ENCODE data around the gene ZCCHC24.

The ZCCHC24 gene

DNA sequence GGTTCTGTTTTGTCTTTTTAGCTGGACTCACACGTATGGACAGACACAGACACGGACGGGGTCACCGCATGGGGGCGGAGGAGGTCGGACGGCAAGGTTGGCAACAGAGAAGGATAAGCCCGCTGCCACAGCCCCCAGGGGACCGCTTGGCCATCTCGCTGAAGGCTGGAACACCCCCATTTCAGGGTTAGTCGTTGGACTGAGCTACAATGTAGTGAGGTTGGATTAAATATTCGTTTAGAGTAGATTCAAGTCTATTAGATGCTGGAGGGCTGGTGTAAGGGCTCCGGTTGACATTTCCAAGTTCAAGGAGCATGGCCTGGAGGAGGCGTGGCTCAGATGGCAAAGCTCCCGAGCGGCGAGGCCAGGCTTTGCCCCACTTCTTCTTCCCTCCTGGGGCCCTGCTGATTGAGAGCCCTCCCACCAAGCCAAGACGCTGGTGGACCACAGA is 62.9 kb downstream of the ZCCHC24 start:
- DNase-seq (ENCODE audit: low spot score), result no peak

DNA sequence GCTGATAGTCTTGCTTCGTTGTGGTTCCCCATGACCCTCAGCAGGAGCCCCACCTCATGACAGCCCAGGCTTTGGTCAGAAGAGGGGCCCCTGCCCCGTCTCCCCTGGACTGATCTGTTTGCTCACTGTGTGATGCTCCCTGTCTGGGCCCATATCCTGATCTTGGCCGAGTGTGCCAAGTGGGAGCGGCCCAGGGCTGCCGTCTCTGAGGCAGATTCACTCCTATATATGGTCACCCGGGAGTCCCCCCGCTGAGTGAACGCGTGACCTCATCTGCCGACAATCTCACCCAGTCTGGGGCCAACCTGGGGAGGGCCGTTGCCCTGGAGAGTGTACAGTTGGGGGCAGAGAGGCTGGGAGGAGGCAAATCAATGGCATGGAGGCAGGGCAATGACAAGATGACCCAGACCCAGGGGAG is 63.6 kb downstream of the ZCCHC24 start:
- DNase-seq (ENCODE audit: low spot score), result peak; percentile 91

DNA sequence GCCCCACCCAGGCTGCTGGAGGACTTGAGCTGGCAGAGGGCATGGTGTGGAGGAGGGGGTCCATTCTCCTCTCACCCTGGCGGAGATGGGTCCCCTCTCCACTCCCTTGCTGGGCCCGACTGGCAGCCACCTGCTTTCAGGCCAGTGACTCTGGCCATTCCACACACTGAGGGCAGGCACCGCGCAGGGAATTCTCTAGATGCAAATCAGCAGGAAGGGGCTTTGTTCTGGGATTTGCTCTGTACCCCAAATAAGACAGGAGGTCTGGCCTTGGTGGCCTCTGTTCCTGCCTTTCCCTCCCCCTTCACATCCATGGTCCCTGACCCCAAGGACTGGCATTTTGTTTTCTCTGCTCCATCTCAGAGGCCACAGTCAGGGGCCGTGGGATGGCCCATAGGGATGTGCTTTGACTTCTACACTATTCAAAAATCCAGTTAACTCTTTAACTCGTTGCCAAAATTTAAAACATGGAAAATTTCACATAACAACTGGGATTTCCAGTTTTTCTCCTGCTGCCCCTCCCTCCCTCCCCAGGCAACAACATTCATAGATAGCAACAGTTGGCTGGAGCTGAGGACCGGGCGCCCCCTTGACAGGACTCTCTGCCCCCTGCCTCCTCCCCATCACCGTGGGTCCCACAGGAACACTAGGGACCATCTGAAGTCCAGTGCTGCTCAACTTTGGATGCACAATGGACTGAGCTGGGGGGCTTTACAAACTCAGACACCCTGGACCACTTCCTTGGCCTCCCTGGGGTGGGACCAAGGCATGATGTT is 64.3 kb downstream of the ZCCHC24 start:
- no peak for DNase-seq (ENCODE audit: low spot score)

DNA sequence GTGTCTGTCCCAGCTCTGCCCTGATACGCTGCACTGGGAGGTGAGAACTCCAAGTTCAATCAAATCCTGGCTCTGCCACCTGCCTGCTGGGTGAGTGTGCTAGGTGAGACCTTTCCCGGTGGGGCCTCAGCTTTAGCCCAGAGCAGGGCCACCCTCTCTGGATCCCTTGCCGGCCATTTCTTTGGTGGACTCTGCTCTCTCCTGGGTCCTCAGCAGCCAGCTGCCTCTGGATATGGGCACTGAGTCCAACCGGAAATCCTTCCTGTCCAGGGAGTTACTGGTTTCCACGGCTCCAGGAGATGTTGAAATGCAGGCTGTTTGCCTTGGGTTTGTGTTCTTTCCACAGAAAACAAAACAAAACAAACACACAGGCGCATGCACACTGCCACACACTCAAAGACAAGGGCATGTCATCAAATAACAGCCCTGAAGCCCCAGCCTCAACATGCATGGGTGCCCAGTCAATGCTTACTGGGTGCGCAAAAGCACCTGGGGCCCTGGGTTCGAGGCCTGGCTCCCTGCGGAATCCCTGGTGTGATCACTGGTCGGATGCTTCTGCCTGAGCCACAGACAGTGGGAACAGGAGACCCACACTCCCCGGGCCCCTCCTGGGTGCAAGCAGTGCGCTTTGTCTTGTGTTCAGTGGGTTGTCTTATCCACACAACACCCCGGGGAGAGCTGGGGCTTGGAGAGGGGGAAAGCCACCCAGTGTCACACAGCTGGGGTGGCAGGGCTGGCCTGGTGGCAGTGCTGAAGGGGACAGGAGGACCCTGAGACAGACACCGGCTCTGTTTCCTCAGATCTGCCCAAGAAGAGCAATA is 65.1 kb downstream of the ZCCHC24 start:
- DNase-seq (ENCODE audit: low spot score), result peak; percentile 81

DNA sequence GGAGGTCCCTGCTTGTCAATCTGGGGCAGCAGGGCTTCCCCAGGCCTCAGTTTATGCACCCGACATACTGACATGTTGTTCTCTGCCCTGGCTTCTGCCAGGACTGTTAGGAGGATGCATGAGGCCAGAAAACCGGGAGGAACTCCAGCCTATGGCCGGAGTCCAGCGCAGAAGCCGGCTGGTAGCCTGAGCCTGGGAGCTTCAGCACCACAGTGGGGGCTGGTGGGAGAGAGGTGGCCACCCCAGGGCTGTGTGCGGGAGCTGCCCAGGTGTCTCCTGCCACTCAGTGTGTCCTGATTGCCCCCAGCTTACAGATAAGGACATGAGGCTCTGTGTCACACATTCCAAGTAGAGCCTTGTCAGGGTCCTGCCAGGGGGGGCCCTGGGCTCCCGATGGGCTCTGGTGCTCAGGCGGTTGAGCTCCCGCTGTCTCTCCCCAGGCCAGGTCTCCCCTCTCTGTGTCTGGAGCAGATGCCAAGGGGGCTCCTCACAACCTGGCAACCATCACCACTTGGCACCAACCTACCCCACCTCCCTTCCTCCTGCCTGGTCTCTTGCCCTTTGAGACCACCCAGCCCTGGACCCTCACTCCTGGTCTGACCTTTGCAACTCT is 65.8 kb downstream of the ZCCHC24 start:
- peak; percentile 42 for DNase-seq (ENCODE audit: low spot score)

DNA sequence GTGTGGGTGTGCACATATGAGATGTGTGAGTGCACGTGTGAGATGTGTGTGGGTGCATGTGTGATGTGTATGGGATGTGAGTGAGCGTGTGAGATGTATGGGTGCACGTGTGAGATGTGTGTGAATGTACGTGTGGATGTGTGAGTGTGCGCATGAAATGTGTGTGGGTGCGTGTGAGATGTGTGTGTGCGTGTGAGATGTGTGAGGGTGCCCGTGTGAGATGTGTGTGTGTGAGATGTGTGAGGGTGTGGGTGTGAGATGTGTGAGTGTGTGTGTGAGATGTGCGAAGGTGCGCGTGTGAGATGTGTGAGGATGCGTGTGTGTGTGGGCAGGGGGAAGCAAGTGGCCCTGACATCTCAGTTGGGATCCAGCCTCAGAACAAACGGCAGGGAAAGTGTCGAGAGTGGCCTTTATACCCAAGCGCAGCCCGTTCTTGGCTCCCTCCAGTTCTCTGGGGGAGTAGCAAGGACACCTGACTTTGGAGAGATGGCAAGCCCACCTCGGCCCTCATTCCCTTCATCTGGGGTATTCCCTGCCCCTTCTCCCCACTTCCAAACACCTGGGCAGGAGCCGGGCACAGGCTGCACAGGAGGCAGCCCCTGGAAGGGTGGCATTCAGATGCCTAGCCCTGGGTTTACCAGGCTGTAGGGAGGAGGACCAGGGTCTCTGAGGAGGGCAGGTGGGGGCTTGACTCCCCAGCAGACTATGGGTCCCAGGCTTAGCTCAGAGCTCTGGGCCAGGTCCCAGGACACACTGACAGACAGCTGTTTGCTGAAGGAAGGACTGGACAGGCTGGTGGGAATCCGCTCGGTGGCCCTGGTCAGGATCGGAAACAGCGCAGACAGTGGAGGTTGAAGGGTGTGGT is 66.5 kb downstream of the ZCCHC24 start:
- no peak for DNase-seq (ENCODE audit: low spot score)

DNA sequence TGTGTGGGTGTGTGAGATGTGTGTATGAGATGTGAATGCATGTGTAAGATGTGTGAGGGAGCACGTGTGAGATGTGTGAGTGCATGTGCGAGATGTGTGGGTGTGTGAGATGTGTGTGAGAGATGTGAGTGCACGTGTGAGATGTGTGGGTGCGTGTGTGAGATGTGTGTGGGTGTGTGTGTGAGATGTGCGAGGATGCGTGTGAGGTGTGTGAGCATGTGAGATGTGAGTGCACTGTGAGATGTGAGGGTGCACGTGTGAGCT is 67.1 kb downstream of the ZCCHC24 start:
- DNase-seq (ENCODE audit: low spot score), result no peak

DNA sequence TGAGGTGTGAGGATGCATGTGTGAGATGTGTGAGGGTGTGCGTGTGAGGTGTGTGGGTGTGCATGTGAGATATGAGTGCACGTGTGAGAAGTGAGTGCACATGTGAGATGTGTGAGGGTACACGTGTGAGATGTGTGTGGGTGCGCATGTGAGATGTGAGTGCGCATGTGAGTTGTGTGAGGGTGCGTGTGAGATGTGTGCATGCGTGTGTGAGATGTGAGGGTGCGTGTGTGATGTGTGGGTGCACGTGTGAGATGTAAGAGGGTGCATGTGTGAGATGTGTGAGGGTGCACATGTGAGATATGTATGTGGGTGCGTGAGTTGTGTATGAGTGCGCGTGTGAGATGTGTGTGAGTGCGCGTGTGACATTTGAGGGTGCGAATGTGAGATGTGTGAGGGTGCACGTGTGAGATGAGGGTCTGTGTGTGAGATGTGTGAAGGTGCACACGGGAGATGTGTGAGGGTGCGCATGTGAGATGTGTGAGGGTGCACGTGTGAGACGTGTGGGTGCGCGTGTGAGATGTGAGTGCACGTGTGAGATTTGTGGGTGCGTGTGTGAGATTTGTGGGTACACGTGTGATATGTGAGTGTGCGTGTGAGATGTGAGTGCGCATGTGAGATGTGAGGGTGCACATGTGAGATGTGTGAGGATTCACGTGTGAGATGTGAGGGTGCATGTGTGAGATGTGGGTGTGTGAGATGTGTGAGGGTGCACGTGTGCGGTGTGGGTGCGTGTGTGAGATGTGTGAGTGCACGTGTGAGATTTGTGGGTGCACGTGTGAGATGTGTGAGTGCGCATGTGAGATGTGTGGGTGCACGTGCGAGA is 67.7 kb downstream of the ZCCHC24 start:
- no peak for DNase-seq (ENCODE audit: low spot score)

DNA sequence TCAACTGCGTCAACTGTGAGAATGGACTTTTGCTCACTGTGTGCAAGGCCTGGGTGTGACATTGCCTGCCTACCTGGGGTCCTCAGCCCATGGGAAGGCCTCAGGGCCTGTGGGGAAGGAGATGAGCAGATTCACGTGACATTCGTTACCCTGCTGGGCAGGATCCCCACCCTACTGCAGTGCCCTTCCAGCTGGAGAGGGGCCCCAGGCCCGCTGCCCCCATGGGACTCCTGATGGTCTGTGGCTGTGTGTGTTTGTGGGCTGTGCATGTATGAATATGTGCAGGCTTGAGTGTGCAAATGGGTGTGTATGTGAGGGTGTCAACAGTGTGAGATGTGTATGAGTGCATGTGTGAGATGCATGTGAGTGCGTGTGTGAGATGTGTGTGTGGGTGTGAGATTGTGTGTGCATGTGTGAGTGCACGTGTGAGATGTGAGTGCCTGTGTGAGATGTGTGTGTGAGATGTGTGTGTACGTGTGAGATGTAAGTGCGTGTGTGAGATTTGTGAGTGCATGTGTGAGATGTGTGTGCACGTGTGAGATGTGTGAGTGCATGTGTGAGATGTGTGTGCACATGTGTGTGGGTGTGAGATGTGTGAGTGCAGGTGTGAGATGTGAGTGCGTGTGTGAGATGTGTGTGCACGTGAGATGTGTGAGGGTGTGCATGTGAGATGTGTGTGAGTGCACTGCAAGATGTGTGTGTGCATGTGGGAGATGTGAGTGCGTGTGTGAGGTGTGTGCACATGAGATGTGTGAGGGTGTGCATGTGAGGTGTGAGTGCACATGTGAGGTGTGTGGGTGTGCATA is 68.5 kb downstream of the ZCCHC24 start:
- DNase-seq (ENCODE audit: low spot score), result no peak

DNA sequence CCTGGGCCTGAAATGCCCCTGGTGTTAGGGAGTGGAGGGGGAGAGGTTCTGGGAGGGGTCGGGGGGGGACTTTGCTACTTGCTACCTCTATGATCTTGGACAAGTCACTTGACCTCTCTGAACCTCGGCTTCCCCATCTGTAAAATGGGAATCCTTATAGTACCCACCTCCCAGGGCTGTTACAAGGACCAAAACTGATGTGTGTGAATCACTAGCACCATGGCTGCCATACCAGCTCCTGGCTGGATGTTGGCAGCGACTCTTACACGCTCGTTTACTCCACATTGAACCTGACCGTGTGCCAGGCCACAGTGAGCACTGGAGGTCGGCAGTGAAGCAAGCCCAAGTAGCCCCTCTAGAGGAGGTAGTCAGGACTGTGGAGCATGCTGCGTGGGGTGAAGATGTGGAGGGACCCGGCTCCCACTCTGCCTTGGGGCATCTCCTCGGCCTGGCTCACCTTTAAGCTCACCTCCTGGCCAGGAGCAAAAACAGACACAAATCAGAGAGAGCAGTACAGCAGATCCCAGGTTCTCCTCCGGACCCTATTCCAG is 69.3 kb downstream of the ZCCHC24 start:
- no peak for DNase-seq (ENCODE audit: low spot score)

DNA sequence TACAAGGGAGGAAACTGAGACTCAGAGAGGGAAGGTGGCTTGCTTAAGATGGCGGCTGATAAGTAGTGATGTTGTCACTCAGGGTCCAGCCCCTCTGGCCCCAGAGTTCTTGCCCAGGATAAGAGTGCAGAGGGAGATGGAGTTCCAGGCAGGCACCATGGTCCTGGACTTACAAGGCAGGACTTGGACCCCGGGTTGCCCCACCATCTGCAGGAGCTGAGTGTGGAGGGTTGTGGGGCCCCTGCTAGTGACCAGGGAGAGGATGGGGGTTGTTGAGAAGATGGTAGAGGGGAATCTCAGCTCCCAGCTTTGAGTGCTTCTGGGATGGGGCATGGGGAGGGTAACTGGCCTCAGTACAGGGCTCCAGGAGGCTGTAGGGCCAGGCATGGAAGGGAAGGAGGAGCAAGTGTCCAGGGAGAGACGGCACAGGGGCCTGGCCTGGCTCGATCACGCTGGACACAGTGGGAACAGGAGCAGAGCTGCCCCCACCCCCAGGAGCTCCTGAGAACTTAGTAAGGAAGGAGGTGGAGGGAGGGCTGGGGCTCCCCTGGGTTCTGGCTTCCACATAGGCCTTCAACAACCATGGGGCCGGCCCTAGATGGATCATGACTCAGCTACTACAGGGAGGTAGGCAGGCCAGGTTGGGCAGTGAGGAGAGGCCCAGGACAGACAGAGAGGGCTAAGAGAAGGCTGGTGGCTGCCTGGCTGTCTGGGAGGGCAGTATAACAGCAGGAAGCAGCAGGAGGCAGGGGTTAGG is 69.9 kb downstream of the ZCCHC24 start:
- peak; percentile 27 for DNase-seq (ENCODE audit: low spot score)

DNA sequence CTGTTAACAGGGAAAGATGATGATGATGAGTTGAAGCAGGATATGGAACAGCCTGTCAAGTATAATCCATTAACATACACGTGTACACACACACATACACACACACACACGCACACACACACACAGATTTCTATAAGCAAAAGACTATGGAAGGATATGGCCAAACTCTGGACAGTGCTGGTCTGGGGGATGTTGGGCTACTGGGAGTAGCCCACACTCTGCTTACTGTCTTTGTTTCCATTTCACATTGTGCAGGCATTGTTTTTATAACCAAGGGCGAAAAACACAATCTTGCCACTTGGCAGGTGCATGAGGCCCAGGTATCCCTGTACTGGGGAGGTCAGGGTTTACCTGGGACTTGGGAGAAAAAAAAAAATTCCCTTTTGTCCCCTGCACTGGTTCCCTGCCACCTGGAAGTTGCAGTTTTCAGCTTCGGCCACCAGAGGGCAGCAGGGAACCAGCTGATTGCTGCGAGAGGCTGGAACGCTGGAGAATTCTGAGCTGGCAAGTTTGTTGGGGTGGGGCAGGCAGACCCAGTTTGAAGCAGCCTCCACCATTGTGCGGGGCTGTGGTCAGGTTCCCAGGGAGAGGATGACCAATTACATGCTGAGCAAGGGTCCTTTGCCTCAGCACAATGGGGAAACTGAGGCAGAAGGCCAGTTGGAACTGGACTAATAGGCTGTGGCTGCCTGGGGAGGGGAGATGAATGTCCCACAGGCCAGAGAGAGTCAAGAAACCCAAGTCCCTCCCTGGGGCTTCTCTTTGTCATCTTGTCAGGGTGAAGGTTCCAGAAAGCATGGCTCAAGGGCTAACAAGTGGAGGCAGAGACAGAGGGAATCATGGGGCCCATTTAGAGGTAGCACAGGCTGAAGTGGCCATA is 70.9 kb downstream of the ZCCHC24 start:
- DNase-seq (ENCODE audit: low spot score), result peak; percentile 85

DNA sequence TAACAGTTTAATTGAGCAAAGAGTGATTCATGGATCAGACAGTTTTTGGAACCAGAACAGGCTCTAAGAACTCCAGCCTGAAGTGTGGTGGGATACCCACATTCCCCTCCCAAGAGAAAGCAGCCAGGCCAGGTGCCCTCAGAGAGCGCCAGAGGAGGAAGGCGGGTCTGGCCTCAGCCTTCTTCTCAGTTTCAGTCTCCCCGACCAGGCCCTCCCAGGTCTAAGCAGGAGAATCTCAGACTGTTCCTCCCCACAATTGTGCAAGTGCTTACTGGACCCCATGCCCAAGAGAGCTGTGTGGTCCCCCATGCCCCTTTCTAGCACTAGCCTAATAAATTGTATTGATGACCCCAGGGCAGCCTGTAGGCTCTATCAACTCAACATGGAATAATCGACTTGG is 72.6 kb downstream of the ZCCHC24 start:
- DNase-seq (ENCODE audit: low spot score), result no peak

DNA sequence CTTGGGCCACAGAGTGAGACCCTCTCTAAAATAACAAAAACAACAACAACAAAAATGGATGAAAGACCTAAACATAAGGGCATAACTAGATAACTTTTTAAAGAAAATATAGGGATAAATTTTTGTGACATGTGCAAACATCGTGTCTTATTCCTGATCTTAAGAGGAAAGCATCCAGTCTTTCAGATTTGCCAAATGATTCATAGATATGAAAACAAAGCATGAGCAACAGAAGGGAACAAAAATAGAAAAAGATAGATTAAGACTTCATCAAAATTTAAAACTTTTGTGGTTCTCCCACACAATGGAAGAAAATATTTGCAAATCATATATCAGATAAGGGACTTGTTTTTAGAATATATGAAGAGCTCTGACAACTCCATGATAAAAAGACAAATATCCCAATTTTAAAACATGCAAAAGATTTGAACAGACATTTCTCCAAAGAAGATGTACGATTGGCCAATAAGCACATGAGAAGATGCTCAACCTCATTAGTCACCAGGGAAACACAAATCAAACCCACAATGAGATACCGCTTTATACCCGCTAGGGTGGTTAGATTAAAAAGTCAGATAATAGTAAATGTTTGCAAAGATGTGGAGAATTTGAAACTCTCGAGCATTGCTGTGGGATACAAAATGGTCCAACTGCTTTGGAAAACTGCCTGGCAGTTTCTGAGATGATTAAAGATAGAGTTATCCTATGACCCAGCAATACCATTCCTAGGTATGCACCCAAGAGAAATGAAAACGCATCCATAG is 77.8 kb downstream of the ZCCHC24 start:
- no peak for DNase-seq (ENCODE audit: low spot score)

DNA sequence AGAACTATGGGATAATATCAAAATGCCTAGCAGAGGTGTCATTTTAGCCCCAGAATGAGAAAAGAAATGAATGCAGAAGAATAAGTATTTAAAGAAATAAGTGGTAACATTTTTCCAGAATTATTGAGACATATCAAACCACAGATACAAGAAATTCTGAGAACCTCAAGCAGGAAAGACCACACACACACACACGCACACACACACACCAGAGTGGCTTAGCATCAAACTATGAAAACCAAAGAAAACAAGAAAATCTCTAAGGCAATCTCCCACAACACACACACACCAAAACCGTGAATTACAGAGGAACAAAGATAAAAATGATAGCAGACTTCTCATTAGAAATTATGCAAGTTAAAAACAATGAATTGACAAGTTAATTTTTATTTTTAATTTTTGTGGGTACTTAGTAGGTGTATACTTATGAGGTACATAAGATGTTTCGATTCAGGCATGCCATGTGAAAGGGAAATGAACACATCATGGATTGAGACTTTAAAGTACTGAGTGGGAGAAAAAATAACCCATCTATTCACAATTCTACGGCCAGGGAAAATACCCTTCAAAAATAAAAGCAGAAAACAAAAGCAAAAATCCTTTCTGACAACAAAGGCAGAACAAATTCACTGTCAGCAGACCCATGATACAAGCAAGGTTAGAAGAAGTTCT is 83.6 kb downstream of the ZCCHC24 start:
- no peak for DNase-seq (ENCODE audit: low spot score)

DNA sequence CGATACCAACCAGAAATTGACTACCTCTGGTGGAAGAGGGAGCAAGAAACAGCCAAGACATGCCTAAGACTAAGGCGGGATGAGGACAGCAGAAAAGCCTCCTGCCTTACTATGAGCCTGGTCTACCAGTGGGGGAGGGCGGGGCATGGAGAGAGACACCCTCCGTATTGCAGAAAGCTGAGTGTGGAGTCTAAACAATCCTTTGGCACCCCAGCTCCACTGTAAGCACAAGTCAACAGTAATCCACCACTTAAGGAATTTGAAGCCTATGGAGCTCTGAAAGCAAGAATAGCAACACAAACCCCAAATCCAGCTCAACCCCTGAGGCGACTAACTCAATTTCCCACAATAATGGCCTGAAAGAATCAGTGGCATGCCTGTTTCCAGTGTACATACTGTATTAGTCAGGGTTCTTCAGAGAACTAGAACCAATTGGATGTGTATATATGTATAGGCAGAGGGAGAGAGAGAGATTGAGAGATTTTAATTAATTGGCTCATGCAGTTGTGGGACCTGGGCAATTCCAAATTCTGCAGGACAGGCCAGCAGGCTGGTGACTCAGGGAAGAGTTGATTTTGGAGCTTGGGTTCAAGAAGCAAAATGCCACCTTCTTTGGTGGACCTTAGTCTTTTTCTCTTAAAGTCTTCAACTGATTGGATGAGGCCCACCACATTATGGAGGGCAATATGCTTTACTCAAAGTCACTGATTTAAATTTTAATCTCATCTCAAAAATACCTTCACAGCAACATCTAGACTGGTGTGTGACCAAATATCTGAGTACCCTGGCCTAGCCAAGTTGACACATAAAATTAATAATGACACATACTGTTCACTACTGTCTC is 84.7 kb downstream of the ZCCHC24 start:
- no peak for DNase-seq (ENCODE audit: low spot score)

All from AG08395 (cell line).